ENCODE measurements around the gene ACADS.

The ACADS gene

GRCh38 chr12:120725659-120726509 is at the start of gene ACADS:
TSS of gene ACADS (plus strand) at chr12:120725826. CDS start at chr12:120725886, 60 bp downstream.
- no peak for TF ChIP-seq EZH2phosphoT487 (IDR thresholded peaks at IDR 0.05; ENCODE audit: low read length)
- TF ChIP-seq CTCF (IDR thresholded peaks at IDR 0.05; ENCODE audit: low read length): no peak
- TF ChIP-seq EZH2 (optimal IDR thresholded peaks at IDR 0.05; ENCODE audit: low read depth, low read length): no peak
- no peaks in the 10 kb centered on the region for H3K9me2 ChIP-seq (replicated peaks; ENCODE audit: insufficient read depth, low read length)
- H3K4me1 ChIP-seq (ENCODE audit: low read length): no peaks in the 10 kb centered on the region
- H4K20me1 ChIP-seq (ENCODE audit: insufficient read depth, low read length): no peaks in the 10 kb centered on the region
- H2AFZ ChIP-seq (ENCODE audit: low read length): peak within 1 kb of the TSS; percentile 69
- H3K27me3 ChIP-seq (replicated peaks; ENCODE audit: insufficient read depth, low read length): no peaks in the 10 kb centered on the region
- no peaks in the 10 kb centered on the region for H3F3A ChIP-seq (ENCODE audit: insufficient read depth, low read length)
- no peaks in the 10 kb centered on the region for H3K79me2 ChIP-seq (ENCODE audit: low read length)
- H3K9ac ChIP-seq (ENCODE audit: low read length): peak within 1 kb of the TSS; percentile 62; the same call in 1 of the 2 replicates
- H3K9me3 ChIP-seq (replicated peaks; ENCODE audit: insufficient read depth, low read length): no peaks in the 10 kb centered on the region
- peak; percentile 82 for DNase-seq
- no peak within 1 kb of the TSS for H3K27ac ChIP-seq (ENCODE audit: low read length)
- H3K36me3 ChIP-seq (replicated peaks; ENCODE audit: insufficient read depth, low read length): no peaks in the 10 kb centered on the region
- H3K4me3 ChIP-seq (ENCODE audit: low read length): peak within 1 kb of the TSS; percentile 70
- H3K4me2 ChIP-seq (ENCODE audit: low read depth, low read length): peak within 1 kb of the TSS; percentile 78

- no peak overlapping the region for H3K4me3 ChIP-seq (ENCODE audit: low read length)
- H3F3A ChIP-seq (ENCODE audit: insufficient read depth, low read length): no peaks in the 10 kb centered on the region
- H3K4me2 ChIP-seq (ENCODE audit: low read depth, low read length): no peak overlapping the region
- no peaks in the 10 kb centered on the region for H3K4me1 ChIP-seq (ENCODE audit: low read length)
- no peak for DNase-seq
- TF ChIP-seq EZH2 (optimal IDR thresholded peaks at IDR 0.05; ENCODE audit: low read depth, low read length): no peak
- no peak for TF ChIP-seq CTCF (IDR thresholded peaks at IDR 0.05; ENCODE audit: low read length)
- TF ChIP-seq EZH2phosphoT487 (IDR thresholded peaks at IDR 0.05; ENCODE audit: low read length): no peak
- H3K9me3 ChIP-seq (replicated peaks; ENCODE audit: insufficient read depth, low read length): no peaks in the 10 kb centered on the region
- no peak overlapping the region for H2AFZ ChIP-seq (ENCODE audit: low read length)
- H4K20me1 ChIP-seq (ENCODE audit: insufficient read depth, low read length): no peaks in the 10 kb centered on the region
- no peak overlapping the region for H3K9ac ChIP-seq (ENCODE audit: low read length)
- no peaks in the 10 kb centered on the region for H3K27me3 ChIP-seq (replicated peaks; ENCODE audit: insufficient read depth, low read length)
- H3K9me2 ChIP-seq (replicated peaks; ENCODE audit: insufficient read depth, low read length): no peaks in the 10 kb centered on the region
- H3K36me3 ChIP-seq (replicated peaks; ENCODE audit: insufficient read depth, low read length): no peaks in the 10 kb centered on the region
- H3K27ac ChIP-seq (ENCODE audit: low read length): no peak overlapping the region
- H3K79me2 ChIP-seq (ENCODE audit: low read length): no peaks in the 10 kb centered on the region
Measured at GRCh38 chr12:120677765-120678473, 47.7 kb upstream of the ACADS start.

- H4K20me1 ChIP-seq (ENCODE audit: insufficient read depth, low read length): no peaks in the 10 kb centered on the region
- H3K4me2 ChIP-seq (ENCODE audit: low read depth, low read length): no peak overlapping the region
- no peak for TF ChIP-seq CTCF (IDR thresholded peaks at IDR 0.05; ENCODE audit: low read length)
- TF ChIP-seq EZH2phosphoT487 (IDR thresholded peaks at IDR 0.05; ENCODE audit: low read length): no peak
- TF ChIP-seq EZH2 (optimal IDR thresholded peaks at IDR 0.05; ENCODE audit: low read depth, low read length): no peak
- H3K4me1 ChIP-seq (ENCODE audit: low read length): no peaks in the 10 kb centered on the region
- DNase-seq: no peak
- H3K4me3 ChIP-seq (ENCODE audit: low read length): no peak overlapping the region
- H3K9me3 ChIP-seq (replicated peaks; ENCODE audit: insufficient read depth, low read length): no peaks in the 10 kb centered on the region
- no peaks in the 10 kb centered on the region for H3F3A ChIP-seq (ENCODE audit: insufficient read depth, low read length)
- no peak overlapping the region for H3K9ac ChIP-seq (ENCODE audit: low read length)
- no peaks in the 10 kb centered on the region for H3K79me2 ChIP-seq (ENCODE audit: low read length)
- no peaks in the 10 kb centered on the region for H3K27me3 ChIP-seq (replicated peaks; ENCODE audit: insufficient read depth, low read length)
- no peak overlapping the region for H3K27ac ChIP-seq (ENCODE audit: low read length)
- H3K36me3 ChIP-seq (replicated peaks; ENCODE audit: insufficient read depth, low read length): no peaks in the 10 kb centered on the region
- H3K9me2 ChIP-seq (replicated peaks; ENCODE audit: insufficient read depth, low read length): no peaks in the 10 kb centered on the region
- no peak overlapping the region for H2AFZ ChIP-seq (ENCODE audit: low read length)
Measured at GRCh38 chr12:120678572-120678971, 47.1 kb upstream of the ACADS start.

Data from MM.1S (cell line).